DOHH2 (cell line): Measurements from ENCODE around the gene TMCC3.

Experiments
- CTCF ChIP-seq: fragments of 200-600 bp; sonication (generic); IDR thresholded peaks from one replicate; pipeline ENCODE4 v1.5.1; 2014; ENCODE audit warnings: antibody characterized with exemption, mild to moderate bottlenecking, low read depth, low read length; ENCODE audit not compliant: poor library complexity, severe bottlenecking
- EZH2phosphoT487 ChIP-seq: fragments of 200-600 bp; sonication (generic); IDR thresholded peaks from 2 replicates; pipeline ENCODE4 v1.6.1; 2017; ENCODE audit warnings: borderline replicate concordance, mild to moderate bottlenecking, antibody characterized with exemption, low read length, moderate library complexity, mixed read lengths

GRCh38 chr12:94673496-94673895 lies 23.1 kb upstream of the TMCC3 start:
- no peak for TF ChIP-seq CTCF
- no peak for TF ChIP-seq EZH2phosphoT487
